ENCODE data around the gene CUTA. TPM values are rescaled to one million over a fixed set of nuclear protein-coding genes. Genes with fewer than 3 reads are reported as not detected.
A peak's percentile ranks its signal among the peaks of the same experiment; 100 is the strongest.
"Not testable (repeated sequence)": the region's sequence is repeated elsewhere in the genome, so short reads cannot be mapped to it uniquely, and the experiment has no call there.

The CUTA gene
- total RNA-seq, 6 experiments from 2014 or later, result 81.4 to 114 (median 97.4) TPM

GRCh38 chr6:33380272-33380981 is 37.5 kb downstream of the CUTA start:
- Histone ChIP-seq H3K4me1 (peaks cover 0 to under 1% (median under 1%) of the 10 kb centered on the region in 4 donors), H3K4me3 (no peak overlapping the region), H3K27me3 (no peaks in the 10 kb centered on the region), H3K27ac (no peak overlapping the region), H3K36me3 (no peaks in the 10 kb centered on the region), H3K9me3 (no peaks in the 10 kb centered on the region)
- TF ChIP-seq POLR2A (IDR thresholded peaks at IDR 0.05) (no peak), CTCF (IDR thresholded peaks at IDR 0.05) (no peak)
- WGBS (ENCODE audit: insufficient coverage, low coverage, low lambda C conversion rate, missing lambda C conversion rate), result 87% methylated on average over 2 of the region's 2 CpGs
- DNase-seq (no peak), ATAC-seq (no peak)
- intact Hi-C loops (cut with DNase I), result no loop called here

GRCh38 chr6:33379184-33379583 is 38.7 kb downstream of the CUTA start:
- H3K27ac ChIP-seq; intact Hi-C loops (cut with DNase I); ATAC-seq; DNase-seq; H3K4me3 ChIP-seq; H3K27me3 ChIP-seq; H3K9me3 ChIP-seq; H3K36me3 ChIP-seq: not testable (repeated sequence)
- WGBS (ENCODE audit: insufficient coverage, low coverage, low lambda C conversion rate, missing lambda C conversion rate), result 93% methylated on average over 10 of the region's 10 CpGs
- peaks cover 0 to 13% (median 8%) of the 10 kb centered on the region in 4 donors for H3K4me1 ChIP-seq

GRCh38 chr6:33377171-33377570 is 40.7 kb downstream of the CUTA start:
- intact Hi-C loops (cut with DNase I), result no loop called here
- Histone ChIP-seq H3K9me3 (no peaks in the 10 kb centered on the region), H3K27ac (no peak overlapping the region), H3K27me3 (no peaks in the 10 kb centered on the region), H3K4me1 (peaks cover 0 to 14% (median 8%) of the 10 kb centered on the region in 4 donors), H3K4me3 (no peak overlapping the region), H3K36me3 (no peaks in the 10 kb centered on the region)
- TF ChIP-seq POLR2A (IDR thresholded peaks at IDR 0.05) (no peak), CTCF (IDR thresholded peaks at IDR 0.05) (no peak)
- ATAC-seq, result no peak
- 93% methylated on average over 4 of the region's 4 CpGs for WGBS (ENCODE audit: insufficient coverage, low coverage, low lambda C conversion rate, missing lambda C conversion rate)
- no peak for DNase-seq

GRCh38 chr6:33375143-33375671 is 42.7 kb downstream of the CUTA start:
- no peaks in the 10 kb centered on the region for H3K27me3 ChIP-seq
- peak overlapping the region in 1 of 3 donors; percentile 14 for H3K27ac ChIP-seq
- H3K4me1 ChIP-seq, result peaks cover 0 to 14% (median 8%) of the 10 kb centered on the region in 4 donors
- peak; percentile 52 to 78 (median 57) for DNase-seq
- 12% methylated on average over 9 of the region's 9 CpGs for WGBS (ENCODE audit: insufficient coverage, low coverage, low lambda C conversion rate, missing lambda C conversion rate)
- no peaks in the 10 kb centered on the region for H3K9me3 ChIP-seq
- H3K4me3 ChIP-seq, result no peak overlapping the region
- H3K36me3 ChIP-seq, result no peaks in the 10 kb centered on the region
- ATAC-seq, result peak; percentile 88 to 92 (median 92)
- TF ChIP-seq POLR2A (IDR thresholded peaks at IDR 0.05) (no peak), CTCF (IDR thresholded peaks at IDR 0.05) (no peak)
- intact Hi-C loops (cut with DNase I), result no loop called here

Data from right lobe of liver (tissue), 6 donors.